Head of caudate nucleus (tissue), 42 donors: Measurements from ENCODE around the gene GSN.

ENCODE experiments used
- DNase-seq, 42 donors: peaks; one replicate each; pipeline versions ENCODE4 v3.0.0 to v3.0.0-alpha.2; 2020 to 2021; ENCODE audit warnings: mixed read lengths in 7 of 42
- intact Hi-C: fragments of 100-400 bp; cut with DNase I; formaldehyde crosslinking; loops from one replicate; pipeline ENCODE4 v1.15.0; 2022

The GSN gene

GRCh38 chr9:121297389-121297788 is 29.4 kb downstream of the GSN start:
- intact Hi-C loops, result no loop called here
- peak in 1 of 42 donors; percentile 10 for DNase-seq

- intact Hi-C loops, result no loop called here
- DNase-seq, result peak in 4 of 42 donors; percentile 26 to 39 (median 34)
These were observed 30.1 kb downstream of the GSN start for GRCh38 chr9:121298016-121298538.

DNA sequence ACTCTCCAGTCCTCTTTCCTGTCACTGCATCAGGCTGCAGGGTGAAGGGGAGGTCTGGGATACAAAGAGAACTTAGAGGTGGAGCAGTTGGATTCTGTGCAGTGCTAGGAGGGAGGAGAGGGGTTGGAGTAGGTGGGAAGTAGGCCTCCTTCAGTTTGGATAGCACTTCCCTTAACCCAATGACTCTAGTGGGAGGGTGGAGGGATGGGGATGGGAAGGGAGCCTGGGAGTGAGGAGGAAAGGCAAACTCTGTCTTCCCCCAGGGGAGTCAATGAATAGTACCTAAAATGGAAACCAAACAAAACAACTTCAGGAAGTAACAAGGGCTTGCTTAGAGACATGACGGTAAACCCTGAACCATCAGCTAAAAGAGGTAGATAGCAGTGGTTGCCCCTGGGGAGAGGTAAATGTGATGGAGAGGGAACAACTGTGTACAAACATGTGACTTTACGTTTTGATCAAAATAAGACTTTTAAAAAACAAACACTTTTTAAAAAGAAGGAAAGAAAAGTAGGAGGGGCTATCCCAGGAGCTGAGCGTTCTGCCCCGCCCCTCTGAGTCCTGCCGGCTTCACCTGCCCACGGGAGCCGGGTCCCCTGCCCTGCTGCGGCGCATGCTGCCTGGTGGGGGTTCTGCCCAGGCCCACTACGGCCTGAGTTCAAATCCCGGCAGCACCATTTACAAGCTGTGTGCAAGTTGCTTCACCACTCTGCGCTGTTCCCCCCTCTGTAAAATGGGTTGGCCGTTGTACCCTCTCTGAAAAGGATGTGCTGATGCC is 30.9 kb downstream of the GSN start:
- intact Hi-C loops, result no loop called here
- DNase-seq, result peak in 3 of 42 donors; percentile 21 to 44 (median 29)

- peak in 37 of 42 donors; percentile 41 to 86 (median 70) for DNase-seq
- intact Hi-C loops, result no loop called here
These were observed 31.7 kb downstream of the GSN start for GRCh38 chr9:121299467-121300282.

DNA sequence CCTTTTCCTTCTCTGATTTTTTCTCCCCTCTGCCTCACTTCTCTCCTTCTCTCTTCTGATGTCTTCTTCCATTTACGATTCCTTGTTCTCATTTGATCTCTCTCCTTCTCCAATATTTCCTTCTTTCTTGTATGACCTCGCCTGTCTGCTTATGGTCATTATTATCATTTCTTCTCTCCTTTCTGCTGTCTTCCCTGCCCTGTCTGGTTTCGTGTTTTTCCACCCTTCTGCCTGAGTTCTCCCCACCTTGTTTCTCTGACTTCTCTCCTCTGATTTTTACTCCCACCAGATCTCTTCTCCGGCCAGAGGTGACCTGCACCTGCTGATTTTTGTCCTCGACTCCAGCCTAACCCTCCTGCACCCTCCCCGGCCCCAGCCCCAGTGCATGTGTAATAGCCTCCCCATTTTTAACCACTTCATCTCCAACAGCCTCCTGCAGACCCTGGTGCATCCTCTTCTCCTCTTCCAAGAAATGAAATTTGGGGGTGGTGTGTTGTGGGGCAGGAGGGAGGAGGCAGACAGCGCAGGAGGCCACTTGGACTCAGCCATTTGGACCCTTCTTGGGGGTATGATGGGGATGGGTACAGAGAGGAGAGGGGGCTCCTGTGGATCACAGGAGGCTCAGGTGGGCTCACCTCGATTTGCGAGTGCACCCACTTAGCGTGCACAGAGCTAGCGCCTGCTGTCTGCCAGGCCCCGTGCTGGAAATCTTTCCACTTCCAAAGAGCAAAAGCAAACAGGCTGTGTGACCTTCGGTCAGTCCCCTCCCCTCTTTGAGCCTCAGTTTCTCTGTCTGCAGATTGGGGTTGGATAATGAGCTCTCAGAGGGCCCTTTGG is 32.5 kb downstream of the GSN start:
- intact Hi-C loops, result no loop called here
- peak in 3 of 42 donors; percentile 11 to 28 (median 23) for DNase-seq

- intact Hi-C loops, result no loop called here
These were observed 33.9 kb downstream of the GSN start for GRCh38 chr9:121301881-121302286.

DNA sequence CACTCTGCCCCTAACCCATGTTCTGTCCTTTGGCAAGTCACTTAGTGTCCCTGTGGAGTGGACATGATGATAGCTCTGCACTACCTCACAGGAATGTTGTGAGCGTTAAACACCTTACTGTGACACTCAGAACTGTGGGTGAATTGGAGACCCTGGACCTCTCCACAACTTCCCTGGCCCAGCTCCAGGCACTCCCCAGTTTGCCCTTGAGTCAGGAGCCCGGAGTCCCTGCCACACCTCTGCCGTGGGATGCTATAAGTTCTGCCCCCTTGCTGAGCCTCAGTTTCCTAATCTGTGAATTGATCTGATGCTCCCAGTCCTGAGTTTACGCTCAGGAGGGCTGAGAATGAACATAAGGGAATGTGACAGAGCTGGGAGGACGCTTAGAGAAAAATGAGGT is 34.4 kb downstream of the GSN start:
- intact Hi-C loops, result no loop called here
- DNase-seq, result peak in 2 of 42 donors; percentile 5 to 9

More at GRCh38 chr9:121301881-121302286, 33.9 kb downstream of the GSN start:
- peak in 4 of 42 donors; percentile 8 to 31 (median 22) for DNase-seq

- intact Hi-C loops, result no loop called here
These were observed 34.8 kb downstream of the GSN start for GRCh38 chr9:121302786-121303185.

DNA sequence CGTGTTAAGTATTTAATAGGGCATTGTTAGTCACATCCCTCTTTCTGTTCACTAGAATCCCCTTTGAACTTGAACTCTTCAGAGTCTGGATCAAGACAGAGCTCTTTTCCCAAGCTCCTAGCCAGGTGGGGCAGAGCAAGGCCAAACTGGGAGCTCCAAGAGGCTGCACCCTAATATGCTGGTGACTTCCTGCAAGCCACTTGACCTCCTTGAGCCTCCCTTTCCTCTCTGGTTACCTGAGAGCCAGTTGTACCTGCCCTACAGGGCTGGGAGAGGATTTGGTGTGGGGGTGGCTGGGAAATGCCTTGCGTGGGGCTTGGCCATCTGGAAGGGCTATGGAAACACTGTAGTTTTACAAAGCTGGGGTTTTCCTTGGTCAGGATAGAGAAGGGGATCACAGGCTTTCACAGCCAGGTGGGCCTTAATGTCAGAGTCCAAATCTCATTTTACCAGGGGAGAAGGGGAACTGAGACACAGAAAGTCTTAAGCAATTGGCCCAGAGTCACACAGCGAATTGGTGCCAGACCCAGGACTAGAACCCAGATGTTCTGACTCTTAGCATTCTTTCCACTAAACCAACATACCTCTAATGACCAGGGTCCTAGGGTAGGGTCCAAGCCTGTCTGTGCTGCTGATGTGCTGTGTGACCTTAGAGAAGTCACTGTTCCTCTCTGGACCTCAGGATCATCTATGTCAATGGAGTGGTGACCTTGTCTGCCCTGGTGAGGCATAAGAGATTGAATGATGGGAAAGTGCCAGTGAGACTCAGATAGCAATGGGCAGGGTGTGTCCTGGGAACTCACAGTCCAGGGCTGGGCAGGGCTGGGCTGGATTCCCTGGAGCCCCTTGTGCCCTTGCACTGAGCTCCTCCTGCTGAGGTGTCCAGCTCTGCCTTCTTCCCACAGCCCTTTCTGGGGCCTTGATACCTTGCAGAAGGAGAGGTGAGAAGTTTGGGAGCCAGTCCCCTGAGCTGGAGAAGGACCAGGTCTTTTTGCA is 35.8 kb downstream of the GSN start:
- intact Hi-C loops, result no loop called here
- no peak for DNase-seq

More at GRCh38 chr9:121302786-121303185, 34.8 kb downstream of the GSN start:
- DNase-seq, result no peak

DNA sequence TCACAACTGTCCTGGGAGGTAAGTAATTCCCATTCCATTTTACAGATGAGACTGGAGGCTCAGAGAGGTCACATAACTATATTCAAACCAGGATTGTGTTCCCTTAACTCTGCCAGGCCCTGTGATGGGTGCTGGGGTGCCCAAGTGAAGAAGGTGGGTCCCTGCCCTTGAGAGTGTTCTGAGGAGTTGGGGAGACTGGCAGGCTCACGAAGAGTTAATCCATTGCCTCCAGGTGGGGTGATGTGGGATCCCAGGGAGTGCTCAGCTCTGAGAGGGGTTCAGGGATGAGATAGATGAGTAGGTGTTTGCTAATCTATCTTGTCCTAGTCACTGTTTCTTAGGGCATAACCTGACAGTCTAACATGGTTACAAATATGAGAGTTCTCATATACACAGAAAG is 36.7 kb downstream of the GSN start:
- DNase-seq, result no peak
- intact Hi-C loops, result no loop called here

DNA sequence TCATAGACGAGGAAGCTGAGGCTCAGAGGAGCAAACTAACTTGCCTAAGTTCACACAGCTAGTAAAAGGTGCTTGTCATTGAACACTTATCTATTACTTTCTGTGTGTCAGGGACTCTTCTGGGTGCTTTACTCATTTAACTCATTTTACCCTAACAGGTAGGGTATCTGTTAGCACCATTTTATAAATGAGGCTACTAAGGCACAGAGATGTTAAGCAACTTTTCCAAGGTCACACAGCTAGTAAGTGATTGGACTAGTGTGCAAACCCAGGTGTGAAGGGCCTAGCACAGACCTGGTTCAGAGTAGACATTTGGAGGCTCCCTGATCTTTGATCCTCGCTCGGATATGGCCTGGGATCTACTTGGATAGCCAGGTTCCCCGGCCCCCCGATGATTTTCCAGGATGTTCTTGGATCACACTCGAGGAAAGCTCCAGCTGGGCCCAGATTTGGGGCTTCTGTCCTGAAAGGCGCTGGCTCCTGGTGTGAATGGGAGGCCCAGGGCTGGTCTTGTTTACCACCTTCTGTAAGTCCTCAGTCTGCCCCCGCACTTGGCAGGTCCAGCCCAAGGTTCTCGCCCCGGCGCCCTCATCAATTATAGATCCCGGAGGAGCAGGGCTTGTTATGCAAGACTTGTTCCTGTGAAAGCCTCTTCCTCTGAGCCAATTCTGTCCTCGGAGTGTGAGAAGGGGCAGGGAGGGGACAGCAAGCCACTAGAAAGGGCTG is 37.5 kb downstream of the GSN start:
- intact Hi-C loops, result no loop called here
- peak in 17 of 42 donors; percentile 26 to 74 (median 60) for DNase-seq

GRCh38 chr9:121307976-121308375 is 40.0 kb downstream of the GSN start:
- no peak for DNase-seq
- intact Hi-C loops, result no loop called here

- DNase-seq, result peak in 1 of 42 donors; percentile 36
- intact Hi-C loops, result no loop called here
These were observed 40.8 kb downstream of the GSN start for GRCh38 chr9:121308765-121309164.

DNA sequence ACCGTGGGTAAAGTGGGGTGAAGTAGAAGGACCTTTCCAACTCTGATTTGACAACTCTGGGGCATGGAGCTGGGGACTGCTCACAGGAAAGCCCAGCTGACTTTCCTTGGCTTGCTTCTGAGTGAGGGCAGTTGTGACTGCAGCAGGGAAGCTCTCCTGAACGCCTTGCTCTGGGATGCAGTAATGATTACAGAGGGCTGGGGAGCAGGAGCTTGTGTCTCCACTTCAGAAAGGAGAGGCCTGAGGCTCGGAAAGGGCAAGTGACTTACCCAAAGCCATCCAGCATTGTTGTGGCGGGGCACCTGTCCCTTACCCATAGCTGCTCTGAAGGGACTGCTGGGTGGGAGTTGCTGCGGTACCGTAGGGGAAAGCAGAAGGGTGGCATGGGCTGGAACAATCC is 41.2 kb downstream of the GSN start:
- intact Hi-C loops, result no loop called here
- peak in 1 of 42 donors; percentile 38 for DNase-seq

- intact Hi-C loops, result no loop called here
These were observed 42.0 kb downstream of the GSN start for GRCh38 chr9:121309833-121310425.

DNA sequence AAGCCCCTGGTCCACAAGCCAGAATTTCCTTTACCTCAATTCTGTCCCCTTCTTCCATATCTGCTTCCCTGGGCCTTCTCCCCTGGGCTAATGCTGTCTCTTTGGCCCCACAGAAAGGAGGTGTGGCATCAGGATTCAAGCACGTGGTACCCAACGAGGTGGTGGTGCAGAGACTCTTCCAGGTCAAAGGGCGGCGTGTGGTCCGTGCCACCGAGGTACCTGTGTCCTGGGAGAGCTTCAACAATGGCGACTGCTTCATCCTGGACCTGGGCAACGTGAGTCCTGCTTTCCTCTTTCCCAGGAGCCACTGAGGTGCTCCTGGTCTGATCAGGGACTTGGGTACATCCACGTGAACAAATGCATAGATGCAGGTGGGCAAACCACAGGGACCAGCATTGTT is 42.6 kb downstream of the GSN start:
- no peak for DNase-seq
- intact Hi-C loops, result no loop called here

More at GRCh38 chr9:121309833-121310425, 42.0 kb downstream of the GSN start:
- DNase-seq, result no peak

- DNase-seq, result peak in 3 of 42 donors; percentile 25 to 43 (median 29)
These were observed 44.2 kb downstream of the GSN start for GRCh38 chr9:121312169-121312568.

More at GRCh38 chr9:121312169-121312568, 44.2 kb downstream of the GSN start:
- intact Hi-C loops, result no loop called here
